Spleen (tissue), 7 donors: ENCODE measurements around the gene HDAC7.

ENCODE experiments used
- CTCF ChIP-seq, 11 experiments: fragments of 200-600 bp in 7 of 11; fragments of 450-650 bp in 4 of 11; sonication (generic) in 4 of 11; IDR thresholded peaks in 8 of 11; conservative IDR thresholded peaks in 3 of 11; 1 replicate in 7 of 11; 2 replicates in 4 of 11; pipeline versions ENCODE4 v1.4.0 to v1.8.0; 2016 to 2021; ENCODE audit warnings: antibody characterized with exemption in 11 of 11, inconsistent platforms in 4 of 11, mild to moderate bottlenecking in 1 of 11
- POLR2A ChIP-seq, 3 donors: fragments of 450-650 bp; IDR thresholded peaks; one replicate each; pipeline ENCODE4 v1.5.1; 2017; ENCODE audit warnings: antibody characterized with exemption in 3 of 3, mild to moderate bottlenecking in 1 of 3
- donor health status: DM: no; HTN: no; CAD: no; lungs with moderate emphysema.
- donor health status: DM: no; HTN: no; CAD: no.
- donor health status: DM: no; HTN: no; CAD: no.

- peak in 7 of 11 experiments; percentile 5 to 57 (median 26) for TF ChIP-seq CTCF (IDR thresholded peaks at IDR 0.05 in 8 of 11, conservative IDR thresholded peaks at IDR 0.05 in 3 of 11)
- TF ChIP-seq POLR2A (IDR thresholded peaks at IDR 0.05): peak in 1 of 3 donors; percentile 22
These were observed 386 bp downstream of the HDAC7 start for GRCh38 chr12:47819138-47819895.
